MM.1S (cell line): Measurements from ENCODE around the gene CCDC91.
"Not testable (repeated sequence)": the region's sequence is repeated elsewhere in the genome, so short reads cannot be mapped to it uniquely, and the experiment has no call there.

ENCODE experiments used
- DNase-seq: peaks from one replicate; pipeline ENCODE4 v3.0.0-alpha.2; 2015
- H2AFZ ChIP-seq: fragments of 300-600 bp; sonication (generic); 2 replicates; pipeline ENCODE4 v1.6.0; 2016; ENCODE audit warnings: antibody characterized with exemption, low read length
- H3F3A ChIP-seq: fragments of 300-600 bp; sonication (generic); 2 replicates; pipeline ENCODE4 v1.6.1; 2016; ENCODE audit warnings: mild to moderate bottlenecking, antibody characterized with exemption, low read length, moderate library complexity, mixed read lengths; ENCODE audit not compliant: insufficient read depth
- H3K27ac ChIP-seq: fragments of 300-600 bp; sonication (generic); 2 replicates; pipeline ENCODE4 v1.5.1; 2016; ENCODE audit warnings: mild to moderate bottlenecking, low read length
- H3K27me3 ChIP-seq: fragments of 300-600 bp; sonication (generic); replicated peaks from 2 replicates; pipeline ENCODE4 v1.6.0; 2016; ENCODE audit warnings: low read length; ENCODE audit not compliant: insufficient read depth
- H3K36me3 ChIP-seq: fragments of 300-600 bp; sonication (generic); replicated peaks from 2 replicates; pipeline ENCODE4 v1.6.1; 2016; ENCODE audit warnings: mild to moderate bottlenecking, low read length, mixed read lengths; ENCODE audit not compliant: insufficient read depth
- H3K4me1 ChIP-seq: fragments of 300-600 bp; sonication (generic); 2 replicates; pipeline ENCODE4 v1.6.1; 2016; ENCODE audit warnings: low read length, mixed read lengths
- H3K4me2 ChIP-seq: fragments of 300-600 bp; sonication (generic); 2 replicates; pipeline ENCODE4 v1.6.0; 2016; ENCODE audit warnings: low read depth, low read length
- H3K4me3 ChIP-seq: fragments of 300-600 bp; sonication (generic); 2 replicates; pipeline ENCODE4 v1.5.1; 2016; ENCODE audit warnings: low read length, mixed read lengths
- H3K79me2 ChIP-seq: fragments of 300-600 bp; sonication (generic); 2 replicates; pipeline ENCODE4 v1.6.1; 2016; ENCODE audit warnings: mixed run types, low read length, mixed read lengths
- H3K9ac ChIP-seq: fragments of 300-600 bp; sonication (generic); 2 replicates; pipeline ENCODE4 v1.6.1; 2016; ENCODE audit warnings: low read length, mixed read lengths
- H3K9me2 ChIP-seq: fragments of 300-600 bp; sonication (generic); replicated peaks from 2 replicates; pipeline ENCODE4 v1.6.1; 2016; ENCODE audit warnings: mild to moderate bottlenecking, low read length, mixed read lengths; ENCODE audit not compliant: insufficient read depth
- H3K9me3 ChIP-seq: fragments of 300-600 bp; sonication (generic); replicated peaks from 2 replicates; pipeline ENCODE4 v1.6.1; 2016; ENCODE audit warnings: mild to moderate bottlenecking, low read length, mixed read lengths; ENCODE audit not compliant: insufficient read depth
- H4K20me1 ChIP-seq: fragments of 300-600 bp; sonication (generic); 2 replicates; pipeline ENCODE4 v1.6.1; 2016; ENCODE audit warnings: mild to moderate bottlenecking, low read length, moderate library complexity, mixed read lengths; ENCODE audit not compliant: insufficient read depth
- CTCF ChIP-seq: fragments of 300-600 bp; sonication (generic); IDR thresholded peaks from 2 replicates; pipeline ENCODE4 v1.5.1; 2016; ENCODE audit warnings: antibody characterized with exemption, low read length, mixed read lengths
- EZH2 ChIP-seq: fragments of 300-600 bp; sonication (generic); optimal IDR thresholded peaks from 2 replicates; pipeline ENCODE3; 2017; ENCODE audit warnings: low read depth, mild to moderate bottlenecking, antibody characterized with exemption, low read length, mixed read lengths
- EZH2phosphoT487 ChIP-seq: fragments of 300-600 bp; sonication (generic); IDR thresholded peaks from 2 replicates; pipeline ENCODE4 v1.6.1; 2018; ENCODE audit warnings: antibody characterized with exemption, low read length

The CCDC91 gene

GRCh38 chr12:28318273-28318672 lies 128.0 kb downstream of the CCDC91 start:
- no peaks in the 10 kb centered on the region for H3K27me3 ChIP-seq
- H3K4me2 ChIP-seq, result no peak overlapping the region
- no peak for TF ChIP-seq EZH2phosphoT487

GRCh38 chr12:28320353-28320752 lies 130.1 kb downstream of the CCDC91 start:
- H3F3A ChIP-seq, result no peaks in the 10 kb centered on the region
- no peaks in the 10 kb centered on the region; the same call in 1 of the 2 replicates for H3K4me1 ChIP-seq
- no peak overlapping the region for H3K4me2 ChIP-seq
- H4K20me1 ChIP-seq, result no peaks in the 10 kb centered on the region; the same call in 1 of the 2 replicates
- H3K27ac ChIP-seq, result no peak overlapping the region
- TF ChIP-seq EZH2 (no peak), CTCF (no peak), EZH2phosphoT487 (no peak)
- H3K9ac ChIP-seq, result no peak overlapping the region
- no peak for DNase-seq
- no peaks in the 10 kb centered on the region for H3K9me2 ChIP-seq
- no peaks in the 10 kb centered on the region for H3K36me3 ChIP-seq
- H2AFZ ChIP-seq, result no peak overlapping the region
- no peaks in the 10 kb centered on the region for H3K9me3 ChIP-seq
- H3K4me3 ChIP-seq, result no peak overlapping the region
- no peaks in the 10 kb centered on the region for H3K27me3 ChIP-seq
- H3K79me2 ChIP-seq, result no peaks in the 10 kb centered on the region

More at GRCh38 chr12:28318273-28318672, 128.0 kb downstream of the CCDC91 start:
- Histone ChIP-seq H3K4me3 (no peak overlapping the region), H2AFZ (no peak overlapping the region), H3K9ac (no peak overlapping the region), H3K36me3 (no peaks in the 10 kb centered on the region), H3K27ac (no peak overlapping the region), H4K20me1 (no peaks in the 10 kb centered on the region; the same call in 1 of the 2 replicates), H3F3A (no peaks in the 10 kb centered on the region), H3K79me2 (no peaks in the 10 kb centered on the region), H3K9me2 (no peaks in the 10 kb centered on the region), H3K4me1 (no peaks in the 10 kb centered on the region; the same call in 1 of the 2 replicates), H3K9me3 (no peaks in the 10 kb centered on the region)
- no peak for DNase-seq

- H2AFZ ChIP-seq, result no peak overlapping the region
- H3K27me3 ChIP-seq, result no peaks in the 10 kb centered on the region
- H3K4me1 ChIP-seq, result no peaks in the 10 kb centered on the region
- no peak for DNase-seq
- H3K9ac ChIP-seq, result no peak overlapping the region
- H3F3A ChIP-seq, result no peaks in the 10 kb centered on the region
- no peak overlapping the region for H3K27ac ChIP-seq
- H3K79me2 ChIP-seq, result no peaks in the 10 kb centered on the region
- H3K9me3 ChIP-seq, result no peaks in the 10 kb centered on the region
- TF ChIP-seq EZH2phosphoT487, result no peak
- H3K4me2 ChIP-seq, result no peak overlapping the region
- no peak overlapping the region for H3K4me3 ChIP-seq
- no peaks in the 10 kb centered on the region for H4K20me1 ChIP-seq
- H3K9me2 ChIP-seq, result no peaks in the 10 kb centered on the region
- no peaks in the 10 kb centered on the region for H3K36me3 ChIP-seq
Observed at GRCh38 chr12:28327722-28328121, 137.5 kb downstream of the CCDC91 start.

GRCh38 chr12:28328967-28329366 lies 138.7 kb downstream of the CCDC91 start:
- no peak for DNase-seq
- H2AFZ ChIP-seq, result no peak overlapping the region
- H3K27ac ChIP-seq, result no peak overlapping the region
- H3K36me3 ChIP-seq, result no peaks in the 10 kb centered on the region
- H3K4me3 ChIP-seq, result no peak overlapping the region
- no peaks in the 10 kb centered on the region for H3K27me3 ChIP-seq
- no peak for TF ChIP-seq EZH2
- no peak for TF ChIP-seq CTCF
- TF ChIP-seq EZH2phosphoT487, result no peak
- H3K9me3 ChIP-seq, result no peaks in the 10 kb centered on the region
- H3F3A ChIP-seq, result no peaks in the 10 kb centered on the region
- H4K20me1 ChIP-seq, result no peaks in the 10 kb centered on the region
- H3K9me2 ChIP-seq, result no peaks in the 10 kb centered on the region
- H3K79me2 ChIP-seq, result no peaks in the 10 kb centered on the region
- no peak overlapping the region for H3K4me2 ChIP-seq
- H3K9ac ChIP-seq, result no peak overlapping the region
- H3K4me1 ChIP-seq, result no peaks in the 10 kb centered on the region

- H3K4me3 ChIP-seq, H2AFZ ChIP-seq, H3K79me2 ChIP-seq, H4K20me1 ChIP-seq, H3K4me1 ChIP-seq, H3K9ac ChIP-seq, H3F3A ChIP-seq, H3K27me3 ChIP-seq, H3K9me2 ChIP-seq, DNase-seq, H3K9me3 ChIP-seq, H3K27ac ChIP-seq, H3K4me2 ChIP-seq, H3K36me3 ChIP-seq: not testable (repeated sequence)
Observed at GRCh38 chr12:28329727-28330126, 139.5 kb downstream of the CCDC91 start.

- not testable (repeated sequence) for H3K79me2 ChIP-seq, H3K9ac ChIP-seq, H2AFZ ChIP-seq, H3K4me1 ChIP-seq, H3K4me3 ChIP-seq, H4K20me1 ChIP-seq, H3K27ac ChIP-seq, H3K4me2 ChIP-seq, H3F3A ChIP-seq, DNase-seq, H3K27me3 ChIP-seq, H3K36me3 ChIP-seq, H3K9me2 ChIP-seq, H3K9me3 ChIP-seq
Observed at GRCh38 chr12:28330232-28330631, 140.0 kb downstream of the CCDC91 start.
